Stimulated activated CD4-positive, alpha-beta T cell treated with anti-CD3 and anti-CD28 coated beads, Interleukin-15, amount 100 ng/mL, for 48 hours (primary cell): ENCODE results near the gene MLANA.

ENCODE experiments used
- DNase-seq, 2 donors: peaks; one replicate each; pipeline ENCODE4 v3.0.0-alpha.2; 2020; ENCODE audit warnings: low read depth in 2 of 2

MLANA gene, protein sequence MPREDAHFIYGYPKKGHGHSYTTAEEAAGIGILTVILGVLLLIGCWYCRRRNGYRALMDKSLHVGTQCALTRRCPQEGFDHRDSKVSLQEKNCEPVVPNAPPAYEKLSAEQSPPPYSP

DNA sequence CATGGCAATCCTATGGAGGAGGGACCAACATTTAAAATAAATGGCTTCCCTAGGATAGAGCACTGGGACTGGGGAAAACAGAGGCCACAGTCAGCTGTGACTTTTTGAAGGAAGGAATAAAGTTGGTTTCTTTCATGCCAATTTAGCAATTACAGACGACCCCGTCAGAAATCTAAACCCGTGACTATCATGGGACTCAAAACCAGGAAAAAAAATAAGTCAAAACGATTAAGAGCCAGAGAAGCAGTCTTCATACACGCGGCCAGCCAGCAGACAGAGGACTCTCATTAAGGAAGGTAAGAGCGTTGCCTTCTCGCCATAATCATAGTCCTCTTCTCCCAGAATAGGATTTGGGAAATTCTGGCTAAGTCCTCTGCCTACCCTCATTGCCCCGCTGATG is at the start of gene MLANA:
Gene MLANA, plus strand, starts transcription at position 249 of the 400 bp plus-strand sequence. CDS start 1,586 bp downstream, outside the sequence.
- no peak for DNase-seq

DNA sequence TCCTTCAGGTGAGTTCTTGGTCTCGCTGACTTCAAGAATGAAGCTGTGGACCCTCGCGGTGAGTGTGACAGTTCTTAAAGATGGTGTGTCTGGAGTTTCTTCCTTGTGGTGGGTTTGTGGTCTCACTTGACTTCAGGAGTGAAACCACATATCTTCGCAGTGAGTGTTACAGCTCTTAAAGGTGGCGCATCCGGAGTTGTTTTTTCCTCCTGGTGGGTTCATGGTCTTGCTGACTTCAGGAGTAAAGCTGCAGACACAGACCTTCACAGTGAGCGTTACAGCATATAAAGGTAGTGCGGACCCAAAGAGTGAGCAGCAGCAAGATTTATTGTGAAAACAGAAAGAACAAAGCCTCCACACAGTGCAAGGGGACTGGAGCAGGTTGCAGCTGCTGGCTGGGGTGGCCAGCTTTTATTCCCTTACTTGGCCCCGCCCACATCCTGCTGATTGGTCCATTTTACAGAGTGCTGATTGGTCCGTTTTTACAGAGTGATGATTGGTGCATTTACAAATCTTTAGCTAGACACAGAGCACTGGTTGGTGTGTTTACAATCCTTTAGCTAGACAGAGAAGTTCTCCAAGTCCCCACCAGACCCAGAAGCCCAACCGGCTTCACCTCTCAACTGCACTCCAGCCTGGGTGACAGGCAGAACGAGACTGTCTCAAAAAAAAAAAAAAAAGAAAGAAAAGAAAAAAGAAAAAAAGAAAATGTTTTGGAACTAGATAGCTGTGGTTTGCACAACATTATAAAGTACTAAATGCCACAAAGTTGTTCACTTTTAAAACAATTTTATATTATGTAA is 48.7 kb upstream of the MLANA start:
- DNase-seq = peak in 1 of 2 donors; percentile 43

DNA sequence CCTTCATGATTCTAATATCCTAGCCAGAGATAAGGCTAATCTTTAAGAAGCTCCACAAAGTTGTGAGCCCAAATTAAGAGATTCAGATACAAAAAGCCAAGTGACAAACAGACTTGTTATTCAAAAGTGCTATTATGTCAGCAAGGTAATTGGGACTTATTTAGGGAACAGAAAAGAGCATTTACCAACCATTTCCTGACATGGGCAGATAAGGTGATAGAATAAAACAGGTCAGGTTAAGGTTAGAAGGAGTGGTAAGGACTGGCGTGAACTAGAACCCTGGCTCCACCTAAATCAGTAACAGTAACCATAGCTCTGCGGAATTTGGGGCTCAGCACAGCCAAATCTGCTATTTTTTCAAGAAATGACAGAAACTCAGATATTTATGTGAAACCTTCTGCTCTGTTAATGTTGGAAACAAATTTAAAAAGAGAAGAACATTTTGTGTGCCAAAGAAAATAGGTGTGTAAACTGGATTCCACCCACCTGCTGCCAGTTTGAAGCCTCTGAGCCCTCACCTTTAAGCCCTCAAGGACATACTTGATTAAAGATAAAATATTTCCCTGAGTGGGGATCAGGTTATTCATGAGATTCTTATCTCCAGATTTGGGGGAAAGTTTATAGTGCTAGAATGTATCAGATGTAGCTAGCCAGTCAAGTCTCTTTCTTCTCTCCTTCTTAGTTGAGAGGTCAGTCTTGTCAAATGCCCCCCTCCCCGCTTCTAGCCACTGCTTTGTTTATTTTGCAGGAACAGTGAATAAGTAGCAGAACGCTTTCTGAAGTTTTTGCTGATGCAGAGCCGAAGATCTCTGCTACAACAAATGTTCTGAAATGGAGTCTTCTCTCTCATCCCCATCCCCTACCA is 47.5 kb upstream of the MLANA start:
- DNase-seq = no peak

DNA sequence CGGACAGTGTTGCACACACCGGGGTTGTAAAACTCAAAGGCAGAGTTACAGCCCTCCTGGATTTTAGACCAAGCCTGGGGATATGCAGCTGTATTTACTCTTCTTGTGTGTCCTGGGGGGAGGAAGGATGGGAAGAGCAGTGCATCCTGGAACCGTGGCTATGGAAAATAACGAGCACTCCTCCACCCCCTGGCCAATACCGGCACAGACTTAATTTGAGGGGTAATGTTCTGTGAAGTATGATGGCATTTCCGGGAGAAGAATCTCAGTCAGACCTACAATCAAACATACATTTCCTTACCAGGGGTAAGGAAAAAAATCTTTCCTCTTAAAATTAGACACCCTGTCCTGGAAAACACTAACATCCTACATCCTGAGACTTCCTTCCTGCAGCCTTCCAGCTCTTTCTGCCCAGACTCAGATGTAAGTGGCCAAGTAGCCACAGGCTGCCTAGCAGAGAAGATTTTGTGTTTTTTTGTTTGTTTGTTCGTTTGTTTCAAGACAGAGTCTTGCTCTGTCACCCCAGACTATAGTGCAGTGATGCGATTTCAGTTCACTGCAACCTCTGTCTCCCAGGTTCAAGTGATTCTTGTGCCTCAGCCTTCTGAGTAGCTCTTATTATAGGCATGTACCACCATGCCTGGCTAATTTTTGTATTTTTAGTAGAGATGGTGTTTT is 46.8 kb upstream of the MLANA start:
- no peak for DNase-seq

DNA sequence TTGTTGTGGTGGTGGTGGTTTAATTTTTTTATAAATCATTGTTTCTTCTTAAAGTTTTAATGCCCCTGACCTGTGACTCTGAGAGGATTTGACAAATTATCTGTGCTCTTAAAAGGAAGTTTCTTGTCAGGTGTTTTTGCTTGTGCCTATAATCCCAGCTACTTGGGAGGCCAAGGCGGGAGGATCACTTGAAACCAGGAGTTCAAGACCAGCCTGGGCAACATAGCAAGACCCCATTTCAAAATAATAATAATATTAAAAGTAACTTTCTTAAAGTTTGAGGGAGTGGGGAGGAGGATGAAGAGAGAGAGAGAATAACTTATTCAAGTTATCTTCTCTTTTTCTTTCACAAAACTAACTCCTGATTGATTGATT is 45.5 kb upstream of the MLANA start:
- DNase-seq = no peak

DNA sequence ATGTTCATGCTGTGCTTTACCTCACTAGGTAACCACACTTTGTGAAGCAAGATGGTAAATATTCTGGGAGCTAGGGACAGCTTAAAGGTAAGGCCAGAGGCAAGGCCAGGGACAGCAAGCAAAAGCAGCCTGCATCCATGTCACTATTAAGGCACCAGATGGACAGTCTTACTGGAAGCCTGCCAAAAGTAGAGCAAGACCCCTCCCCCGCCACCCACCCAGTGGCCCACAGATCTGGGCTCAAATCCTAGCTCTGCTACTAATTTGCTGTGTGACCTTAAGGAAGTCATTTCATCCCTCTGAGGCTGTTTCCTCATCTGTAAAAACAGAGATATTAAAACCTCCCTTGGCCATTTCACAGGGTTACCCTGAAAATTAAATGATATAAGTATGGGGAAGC is 44.6 kb upstream of the MLANA start:
- DNase-seq = no peak

DNA sequence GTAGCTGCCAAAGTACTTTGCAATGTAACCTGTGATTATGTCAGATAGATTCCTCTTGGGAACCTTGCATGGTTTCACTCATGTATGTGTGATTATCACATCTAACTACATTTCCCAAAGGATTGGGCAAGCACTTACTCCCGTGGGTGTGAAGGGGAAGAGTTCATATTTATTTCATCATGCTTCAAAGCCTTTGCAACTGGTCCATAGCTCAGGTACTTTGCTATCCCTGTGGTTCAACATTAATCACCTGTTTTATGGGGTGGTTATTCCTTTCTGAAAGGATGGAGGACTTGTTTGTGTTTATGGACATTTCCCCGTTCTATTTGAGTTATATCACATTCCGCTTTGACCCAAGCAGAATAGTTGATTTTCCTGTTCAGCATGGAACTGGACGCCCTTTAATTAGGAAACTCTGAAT is 44.2 kb upstream of the MLANA start:
- DNase-seq = no peak

DNA sequence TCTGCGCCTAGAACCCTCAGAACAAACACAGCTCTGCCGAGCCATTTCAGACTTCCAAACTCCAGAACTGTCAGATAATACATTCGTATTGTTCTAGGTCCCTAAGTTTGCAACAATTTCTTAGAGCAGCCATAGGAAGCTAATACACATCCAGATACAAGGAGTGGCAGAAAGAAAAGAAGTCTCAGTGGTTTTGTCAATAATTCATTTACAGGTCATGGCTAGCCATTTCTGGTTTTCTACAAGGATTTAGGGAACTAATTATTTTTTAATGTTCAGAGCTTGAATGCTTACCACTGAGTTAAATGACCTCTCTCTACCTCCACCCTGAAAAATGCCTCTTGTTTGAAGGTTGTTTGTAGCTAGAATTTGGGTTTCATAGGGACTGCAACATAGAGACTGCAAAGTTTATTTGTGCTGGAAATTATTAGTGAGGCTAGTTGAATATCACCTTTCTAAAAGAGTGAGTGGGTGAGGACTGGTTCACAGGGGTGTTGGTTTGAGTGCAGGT is 42.3 kb upstream of the MLANA start:
- no peak for DNase-seq

DNA sequence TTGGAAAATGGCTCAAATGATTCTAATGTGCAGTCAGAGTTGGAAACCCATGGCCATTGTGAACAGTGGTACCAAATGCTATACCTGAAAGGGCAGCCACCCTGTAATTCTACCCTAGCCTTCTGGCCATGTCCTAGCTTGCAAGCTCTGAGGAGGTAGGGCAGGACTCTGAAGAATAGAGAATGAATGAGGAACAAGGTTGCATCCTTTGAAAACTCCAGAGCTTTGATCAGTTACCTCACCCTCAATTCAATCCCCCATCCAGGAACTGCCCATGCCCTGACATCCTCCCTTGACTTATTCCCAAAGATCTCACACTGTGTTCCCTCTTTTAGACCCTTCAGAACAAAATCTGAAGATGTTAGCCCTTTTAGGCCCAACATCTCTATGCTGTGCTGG is 40.0 kb upstream of the MLANA start:
- DNase-seq = no peak

DNA sequence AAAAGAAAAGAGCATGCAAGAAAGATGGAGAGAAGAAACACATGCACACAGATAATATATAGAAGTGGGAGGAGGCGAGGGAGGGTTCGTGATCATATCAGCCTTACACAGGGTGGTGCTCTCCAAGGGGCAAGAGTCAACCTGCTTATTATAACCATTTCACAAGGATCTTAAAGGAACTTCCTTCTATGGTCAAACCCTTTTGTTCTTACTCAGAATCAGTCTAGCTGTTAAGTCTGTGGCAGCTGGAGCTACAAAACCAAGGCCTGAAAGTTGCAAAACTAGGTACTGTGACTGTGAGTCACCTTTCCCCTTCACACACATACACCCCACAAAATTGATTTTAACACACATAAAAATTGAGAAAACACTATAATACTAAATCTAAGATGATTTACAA is 39.2 kb upstream of the MLANA start:
- peak in 1 of 2 donors; percentile 38 for DNase-seq

DNA sequence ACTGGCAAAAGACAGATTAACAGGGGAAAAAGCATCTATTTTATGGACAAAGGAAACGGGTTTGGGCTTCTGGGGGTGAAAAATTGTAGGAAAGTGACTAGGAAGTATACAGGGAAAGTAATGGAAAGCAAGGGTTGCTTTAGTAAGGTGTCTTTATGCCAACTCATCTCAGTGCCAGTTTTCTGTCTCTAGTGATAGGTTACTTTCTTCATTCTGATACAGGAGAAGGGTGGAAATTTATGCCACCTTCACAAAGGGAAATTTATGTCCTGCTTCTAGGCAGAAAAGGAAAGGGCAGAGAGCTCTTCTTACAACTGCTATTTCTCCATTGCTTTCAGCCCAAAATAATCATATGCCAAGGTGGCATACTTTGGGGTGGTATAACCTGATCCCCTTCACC is 37.7 kb upstream of the MLANA start:
- DNase-seq = no peak

DNA sequence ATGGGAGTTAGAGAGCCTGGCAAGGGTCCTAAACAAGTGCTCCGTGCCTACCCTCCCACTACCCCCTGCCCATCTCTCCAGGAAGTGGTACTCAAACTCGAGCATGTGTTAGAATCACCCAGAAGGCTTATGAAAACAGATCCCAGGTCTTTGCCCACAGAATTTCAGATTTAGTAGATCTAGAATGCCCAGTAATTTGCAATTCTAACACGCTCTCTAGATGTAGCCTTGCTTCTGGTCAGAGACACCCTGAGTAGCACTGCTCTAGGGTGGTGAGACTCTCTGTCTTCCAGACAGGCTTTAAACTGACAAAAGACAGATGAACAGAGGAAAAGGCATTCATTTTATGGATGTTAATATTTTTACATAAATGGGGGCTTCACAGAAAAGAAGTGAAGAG is 37.1 kb upstream of the MLANA start:
- DNase-seq = no peak

DNA sequence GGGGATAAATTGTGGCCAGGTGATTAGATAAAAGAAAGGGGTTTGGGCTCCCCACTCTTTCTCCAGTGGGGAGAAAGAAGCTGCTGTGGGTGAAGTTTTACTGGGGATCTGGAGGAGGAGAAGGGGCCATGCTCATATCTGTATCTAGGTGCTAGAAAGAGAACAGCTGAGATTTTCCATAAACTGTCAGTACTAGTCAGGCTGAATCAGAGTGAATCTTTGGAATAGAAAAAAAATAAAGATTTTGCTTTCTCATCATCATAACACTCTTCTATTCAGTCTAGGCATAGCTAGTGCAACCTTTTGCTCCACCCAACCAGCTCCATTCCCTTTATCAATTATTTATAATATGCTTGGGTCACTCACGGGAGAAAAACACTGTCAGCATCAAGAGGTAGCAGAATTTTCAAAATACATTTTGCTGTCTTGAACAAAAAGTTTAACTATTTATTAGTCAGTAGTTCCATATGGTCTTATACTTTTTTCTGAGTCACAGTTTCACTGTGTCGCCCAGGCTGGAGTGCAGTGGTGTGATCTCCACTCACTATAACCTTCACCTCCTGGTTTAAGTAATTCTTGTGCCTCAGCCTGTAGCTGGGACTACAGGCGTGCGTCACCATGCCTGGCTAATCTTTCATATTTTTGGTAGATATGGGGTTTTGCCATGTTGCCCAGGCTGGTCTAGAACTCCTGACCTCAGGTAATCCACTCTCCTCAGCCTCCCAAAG is 36.5 kb upstream of the MLANA start:
- DNase-seq = no peak

DNA sequence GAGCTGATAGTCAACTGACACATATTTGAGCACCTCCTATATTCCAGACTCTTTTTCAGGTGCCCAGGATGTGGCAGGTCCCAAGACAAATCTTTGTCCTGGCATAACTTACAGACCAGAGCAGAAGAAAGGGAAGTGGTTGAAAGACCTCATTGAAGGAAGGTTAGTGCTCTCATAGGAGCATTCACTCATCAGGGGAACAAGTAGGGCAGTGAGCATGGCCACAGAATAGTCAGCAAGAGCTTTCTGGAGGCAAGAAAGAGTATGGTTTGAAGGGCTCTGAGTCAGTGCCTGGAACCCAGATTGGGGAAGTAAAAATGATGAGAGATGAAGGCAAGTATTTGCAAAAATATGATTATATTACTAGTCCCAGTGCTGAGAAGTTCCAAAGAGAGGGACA is 32.8 kb upstream of the MLANA start:
- DNase-seq = no peak

DNA sequence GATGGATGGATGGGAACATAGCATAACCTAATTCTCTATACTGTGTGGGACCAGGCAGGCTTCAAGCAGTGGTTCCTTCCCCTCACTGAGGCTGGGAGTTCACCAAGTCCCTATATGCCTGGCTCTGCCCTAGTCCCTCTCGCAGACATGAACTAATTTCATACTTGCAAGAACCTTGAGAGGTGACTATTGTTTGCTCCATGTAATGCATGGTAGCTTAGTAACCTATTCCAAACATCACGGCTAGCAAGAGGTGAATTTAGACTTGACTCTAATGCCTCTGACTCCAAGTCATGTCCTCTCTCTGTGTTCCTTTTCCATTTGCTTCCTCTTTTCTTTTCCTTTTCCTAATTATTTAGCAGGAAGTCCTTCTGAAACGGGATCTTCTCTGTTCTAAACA is 31.9 kb upstream of the MLANA start:
- no peak for DNase-seq

DNA sequence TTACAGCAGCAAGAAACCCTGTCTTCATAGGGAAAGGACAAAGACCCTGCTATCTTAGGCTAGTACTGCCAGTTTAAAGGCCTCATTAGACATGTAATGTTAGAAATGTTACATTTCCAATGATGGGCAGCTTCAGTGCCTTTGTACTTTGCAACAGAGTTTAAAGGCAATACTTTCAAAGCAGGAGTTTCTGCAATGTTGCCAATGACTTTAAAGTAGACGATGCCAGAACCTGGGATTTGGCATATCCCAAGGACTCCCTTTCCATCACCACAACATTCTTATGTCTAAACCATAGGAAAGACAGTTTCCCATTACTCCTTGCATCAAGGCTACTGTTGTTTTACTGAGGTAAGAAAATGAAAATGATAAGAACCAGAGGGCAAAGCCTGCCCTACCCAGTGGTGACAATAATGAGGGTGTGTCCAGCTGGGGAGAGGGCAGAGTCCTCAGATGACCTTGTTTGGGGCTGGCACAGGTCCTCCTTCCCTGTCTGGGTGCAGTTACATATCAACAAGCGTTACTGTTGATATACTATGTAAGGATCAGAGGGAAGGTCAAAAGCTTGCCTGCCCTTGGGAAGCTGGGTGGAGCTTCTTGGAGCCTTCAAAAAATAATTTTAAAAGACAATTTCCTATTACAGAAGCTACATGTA is 27.5 kb upstream of the MLANA start:
- no peak for DNase-seq

DNA sequence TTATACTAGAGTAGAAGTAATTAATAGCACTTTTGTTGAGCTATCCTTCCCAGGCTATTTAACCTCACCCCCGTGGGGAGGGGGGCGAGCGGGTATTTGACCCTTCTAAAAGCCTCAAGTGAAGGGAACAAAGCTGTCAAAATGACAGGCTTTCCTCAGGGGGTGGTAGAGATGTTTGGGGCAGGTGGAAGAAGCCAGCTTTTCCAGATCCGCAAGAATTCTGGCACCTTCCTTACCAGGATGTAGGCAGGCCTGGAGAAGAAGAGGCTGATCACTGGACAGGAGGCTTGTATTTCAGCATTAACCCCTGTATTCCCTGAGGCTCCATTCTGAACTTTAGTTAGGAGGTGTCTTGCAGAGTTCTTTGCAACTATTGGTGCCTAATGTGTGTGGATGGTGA is 26.2 kb upstream of the MLANA start:
- no peak for DNase-seq

DNA sequence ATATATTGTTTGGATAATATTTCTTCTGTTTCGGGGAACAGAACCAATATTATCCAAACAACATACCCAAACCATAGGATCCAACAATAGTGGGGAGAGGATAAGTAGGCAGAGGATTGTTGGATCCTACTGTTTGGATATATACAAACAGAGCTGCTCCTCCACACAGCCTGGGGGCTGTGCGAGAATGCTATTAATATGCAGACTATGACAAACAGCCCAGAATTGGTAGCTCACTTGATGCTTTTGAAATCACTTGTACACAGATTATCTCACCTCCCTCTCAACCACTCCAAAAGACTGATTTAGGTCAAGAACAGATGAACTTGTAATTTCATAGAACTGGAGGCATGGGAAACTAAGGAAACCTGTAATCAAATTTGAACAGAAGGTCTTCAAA is 24.4 kb upstream of the MLANA start:
- no peak for DNase-seq

DNA sequence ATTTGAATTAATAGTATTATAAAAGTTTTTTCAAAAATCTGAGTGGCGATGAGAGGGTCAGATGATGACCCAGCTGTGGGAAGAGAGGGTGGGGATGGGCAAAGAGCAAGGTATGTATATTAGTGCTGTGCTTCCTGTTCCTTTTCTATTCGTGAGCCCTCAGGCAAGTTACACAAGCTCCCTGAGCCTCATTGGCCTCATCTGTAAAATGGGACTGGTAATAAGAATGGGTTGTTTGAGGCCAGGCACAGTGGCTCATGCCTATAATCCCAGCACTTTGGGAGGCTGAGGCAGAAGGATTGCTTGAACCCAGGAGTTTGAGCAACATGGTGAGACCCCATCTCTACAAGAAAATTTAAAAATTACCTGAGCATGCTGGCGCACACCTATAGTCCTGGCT is 24.0 kb upstream of the MLANA start:
- no peak for DNase-seq

DNA sequence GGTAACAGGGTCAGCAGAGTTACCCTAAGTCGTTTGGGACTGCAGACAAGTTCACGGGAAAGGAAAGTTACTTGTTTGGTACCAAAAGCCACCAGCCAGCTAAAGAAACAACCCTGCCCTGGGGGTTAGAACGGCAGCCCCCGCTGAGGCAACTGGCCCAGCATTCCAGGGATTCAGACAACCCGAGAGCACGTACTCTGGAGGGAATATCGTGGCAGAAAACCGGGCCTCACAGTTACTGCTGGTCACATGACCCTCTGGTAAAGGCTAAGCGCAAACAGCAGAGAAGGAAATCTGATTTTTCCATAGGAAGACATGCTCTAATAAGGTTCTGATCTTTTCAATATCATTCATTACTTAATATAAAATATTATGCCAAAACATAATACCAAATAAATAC is 22.5 kb upstream of the MLANA start:
- no peak for DNase-seq
